ENCODE results near the gene COL8A1. TPM values are rescaled to one million over a fixed set of nuclear protein-coding genes. Genes with fewer than 3 reads are reported as not detected.

Gene COL8A1
- total and polyA plus RNA-seq, 9 of the 15 experiments (the other 6 are each of a cell fraction or from before 2014, with no cell fraction given), result 0.07 TPM; not detected in 8

DNA sequence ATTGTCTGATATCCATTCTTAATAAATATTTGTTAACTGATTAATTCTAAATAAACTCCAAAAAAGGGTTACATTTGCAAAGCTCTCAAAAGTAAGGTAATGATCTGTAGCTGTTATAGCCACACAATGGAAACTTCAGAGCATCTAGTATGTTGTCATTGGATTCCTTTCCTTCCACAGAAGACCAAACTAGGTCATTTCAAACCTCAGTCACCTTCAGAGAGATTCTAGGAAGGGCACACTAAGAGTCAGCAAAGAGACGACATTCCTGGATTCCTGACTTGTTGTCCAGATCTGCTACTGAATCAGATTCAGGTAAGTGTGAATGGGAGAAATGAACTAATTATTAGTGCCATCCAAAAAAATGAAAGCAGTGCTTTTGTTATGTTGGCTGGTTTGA is 3.0 kb upstream of the COL8A1 start:
- Histone ChIP-seq H4K20me1 (replicated peaks; ENCODE audit: control insufficient read depth, insufficient read depth, low read length) (no peaks in the 10 kb centered on the region), H3K79me2 (ENCODE audit: control insufficient read depth, insufficient read depth, low read length) (no peaks in the 10 kb centered on the region), H3K4me1 (replicated peaks in 1 of 2; ENCODE audit: control insufficient read depth in 2 of 2, insufficient read depth in 2 of 2, low read length in 2 of 2) (no peaks in the 10 kb centered on the region; a peak in 1 of 5 replicates), H3K27me3 (ENCODE audit: control insufficient read depth in 2 of 2, insufficient read depth in 2 of 2, low read length in 2 of 2) (peaks cover 3 to 11% of the 10 kb centered on the region in 2 experiments; a peak in 3 of 5 replicates), H2AFZ (ENCODE audit: low read depth, low read length) (no peak overlapping the region), H3K9ac (ENCODE audit: insufficient read depth in 1 of 2, low read depth in 2 of 2, low read length in 2 of 2) (no peak overlapping the region), H3K27ac (ENCODE audit: extremely low read depth, low read depth, low read length) (no peak overlapping the region), H3K4me2 (ENCODE audit: insufficient read depth, low read length) (no peak overlapping the region), H3K9me1 (ENCODE audit: control insufficient read depth, insufficient read depth, low read length) (no peaks in the 10 kb centered on the region), H3K36me3 (ENCODE audit: control insufficient read depth, insufficient read depth, low read length) (no peaks in the 10 kb centered on the region), H3K9me3 (replicated peaks; ENCODE audit: control insufficient read depth, insufficient read depth, low read depth, low read length) (no peaks in the 10 kb centered on the region), H3K4me3 (no peak overlapping the region)
- in situ Hi-C loops (cut with MboI) (no loop called here), intact Hi-C loops (cut with micrococcal nuclease) (no loop called here)
- TF ChIP-seq SMAD2 (IDR thresholded peaks at IDR 0.05; ENCODE audit: low read depth, low read length) (no peak), SREBF1 (IDR thresholded peaks at IDR 0.05; ENCODE audit: borderline replicate concordance, low read depth, low read length) (no peak), PCBP2 (IDR thresholded peaks at IDR 0.05; ENCODE audit: low read depth, low read length, poor library complexity, severe bottlenecking) (no peak), MITF (IDR thresholded peaks at IDR 0.05) (no peak)
- TF ChIP-seq, protein P1, sequence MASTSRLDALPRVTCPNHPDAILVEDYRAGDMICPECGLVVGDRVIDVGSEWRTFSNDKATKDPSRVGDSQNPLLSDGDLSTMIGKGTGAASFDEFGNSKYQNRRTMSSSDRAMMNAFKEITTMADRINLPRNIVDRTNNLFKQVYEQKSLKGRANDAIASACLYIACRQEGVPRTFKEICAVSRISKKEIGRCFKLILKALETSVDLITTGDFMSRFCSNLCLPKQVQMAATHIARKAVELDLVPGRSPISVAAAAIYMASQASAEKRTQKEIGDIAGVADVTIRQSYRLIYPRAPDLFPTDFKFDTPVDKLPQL (IDR thresholded peaks at IDR 0.05; ENCODE audit: extremely low read depth, insufficient read length), result no peak
- DNase-seq (ENCODE audit: extremely low read depth in 1 of 4, low spot score in 3 of 4) (no peak), FAIRE-seq (no peak), ATAC-seq (no peak)
- 0% methylated on average over 1 of the region's 1 CpG for WGBS (ENCODE audit: insufficient coverage, low coverage, missing lambda C conversion rate)
- CTCF ChIA-PET (ENCODE audit: low intra/inter-chr PET ratio), result no interaction called here
- BruUV-seq (replicated peaks), result no TSS peak
- POLR2A ChIA-PET, result no interaction called here
